HEK293 (cell line): ENCODE results near the gene DOK7.

ENCODE experiments used
- CTCF ChIA-PET: fragments of 350-600 bp; formaldehyde crosslinking; extraction: SDS; loops from one replicate; lab custom pipeline; 2021; ENCODE audit warnings: antibody characterized with exemption; lab: Yijun Ruan, JAX
- POLR2A ChIA-PET: fragments of 300-600 bp; formaldehyde crosslinking; extraction: SDS; loops from one replicate; lab custom pipeline; 2020; ENCODE audit warnings: antibody characterized with exemption, inconsistent platforms; lab: Yijun Ruan, JAX
- H3K27ac ChIP-seq: fragments of 200-500 bp; sonication (Bioruptor generic); 2 replicates; pipeline ENCODE4 v1.5.1; 2014; ENCODE audit warnings: low read depth, low read length, control low read depth, inconsistent platforms; ENCODE audit errors: extremely low read depth
- H3K36me3 ChIP-seq, 2 experiments: fragments of 200-500 bp in 1 of 2; sonication (Bioruptor generic) in 1 of 2; 1 replicate in 1 of 2; 2 replicates in 1 of 2; pipeline ENCODE4 v1.5.1; 2014 to 2017; ENCODE audit warnings: inconsistent platforms in 2 of 2, low read length in 2 of 2; ENCODE audit not compliant: control insufficient read depth in 2 of 2, insufficient read depth in 1 of 2
- H3K4me1 ChIP-seq: fragments of 200-500 bp; sonication (Bioruptor generic); 2 replicates; pipeline ENCODE4 v1.5.1; 2014; ENCODE audit warnings: mild to moderate bottlenecking, low read length, inconsistent platforms; ENCODE audit not compliant: control insufficient read depth, insufficient read depth
- H3K4me3 ChIP-seq: 2 replicates; pipeline ENCODE4 v1.5.1; 2011; ENCODE audit warnings: low read depth, mild to moderate bottlenecking, control low read depth, low read length, moderate library complexity
- H3K9me3 ChIP-seq: fragments of 200-500 bp; sonication (Bioruptor generic); 2 replicates; pipeline ENCODE4 v1.5.1; 2014; ENCODE audit warnings: low read depth, low read length, inconsistent platforms; ENCODE audit not compliant: control insufficient read depth, insufficient read depth
- EGR2 ChIP-seq: fragments of 450-650 bp; formaldehyde crosslinking; IDR thresholded peaks from 2 replicates; pipeline ENCODE4 v1.5.1; 2016; ENCODE audit warnings: low read depth, missing biosample characterization, missing genetic modification characterization
- GLI4 ChIP-seq: fragments of 450-650 bp; formaldehyde crosslinking; IDR thresholded peaks from 2 replicates; pipeline ENCODE4 v1.5.1; 2016; ENCODE audit warnings: missing biosample characterization, missing genetic modification characterization
- HOXC10 ChIP-seq: sonication (generic); formaldehyde crosslinking; IDR thresholded peaks from 2 replicates; pipeline ENCODE4 v1.8.1; 2023; ENCODE audit warnings: mild to moderate bottlenecking, missing genetic modification reagents
- KLF1 ChIP-seq: fragments of 450-650 bp; formaldehyde crosslinking; IDR thresholded peaks from 2 replicates; pipeline ENCODE4 v1.5.1; 2016; ENCODE audit warnings: missing biosample characterization, missing genetic modification characterization
- KLF16 ChIP-seq: fragments of 450-650 bp; formaldehyde crosslinking; IDR thresholded peaks from 2 replicates; pipeline ENCODE4 v1.5.1; 2017; ENCODE audit warnings: missing biosample characterization, missing genetic modification characterization
- MYNN ChIP-seq: fragments of 450-650 bp; formaldehyde crosslinking; IDR thresholded peaks from 2 replicates; pipeline ENCODE4 v1.5.1; 2016; ENCODE audit warnings: missing biosample characterization, missing genetic modification characterization, borderline replicate concordance
- SCRT2 ChIP-seq: fragments of 450-650 bp; formaldehyde crosslinking; IDR thresholded peaks from 2 replicates; pipeline ENCODE4 v1.5.1; 2016; ENCODE audit warnings: missing biosample characterization, missing genetic modification characterization
- SETDB1 ChIP-seq: IDR thresholded peaks from one replicate; pipeline ENCODE4 v1.6.1; 2017; ENCODE audit warnings: mild to moderate bottlenecking, low read length, moderate library complexity, mixed read lengths; ENCODE audit not compliant: insufficient read length
- ZFP37 ChIP-seq: fragments of 450-650 bp; formaldehyde crosslinking; IDR thresholded peaks from 2 replicates; pipeline ENCODE4 v1.5.1; 2016; ENCODE audit warnings: missing biosample characterization, missing genetic modification characterization
- ZNF10 ChIP-seq: fragments of 450-650 bp; formaldehyde crosslinking; IDR thresholded peaks from 2 replicates; pipeline ENCODE4 v1.5.1; 2017; ENCODE audit warnings: missing biosample characterization, missing genetic modification characterization
- ZNF169 ChIP-seq: fragments of 450-650 bp; formaldehyde crosslinking; IDR thresholded peaks from 2 replicates; pipeline ENCODE4 v1.5.1; 2016; ENCODE audit warnings: missing biosample characterization, missing genetic modification characterization
- ZNF19 ChIP-seq: fragments of 450-650 bp; formaldehyde crosslinking; IDR thresholded peaks from 2 replicates; pipeline ENCODE4; 2016; ENCODE audit warnings: missing biosample characterization, missing genetic modification characterization, low read depth
- ZNF223 ChIP-seq: fragments of 450-650 bp; formaldehyde crosslinking; IDR thresholded peaks from 2 replicates; pipeline ENCODE4 v1.5.1; 2016; ENCODE audit warnings: missing biosample characterization, missing genetic modification characterization
- ZNF24 ChIP-seq: fragments of 450-650 bp; formaldehyde crosslinking; IDR thresholded peaks from 2 replicates; pipeline ENCODE4 v1.5.1; 2016; ENCODE audit warnings: missing biosample characterization, missing genetic modification characterization
- ZNF560 ChIP-seq: fragments of 450-650 bp; formaldehyde crosslinking; IDR thresholded peaks from 2 replicates; pipeline ENCODE4 v1.5.1; 2017; ENCODE audit warnings: missing biosample characterization, missing genetic modification characterization, borderline replicate concordance
- ZNF580 ChIP-seq: fragments of 450-650 bp; formaldehyde crosslinking; IDR thresholded peaks from 2 replicates; pipeline ENCODE4 v1.5.1; 2016; ENCODE audit warnings: missing biosample characterization, missing genetic modification characterization
- ZNF626 ChIP-seq: fragments of 450-650 bp; sonication (Bioruptor Pico); formaldehyde crosslinking; IDR thresholded peaks from 2 replicates; pipeline ENCODE4 v1.5.1; 2018; ENCODE audit warnings: missing biosample characterization, missing genetic modification characterization, inconsistent platforms
- ZNF654 ChIP-seq: fragments of 450-650 bp; formaldehyde crosslinking; IDR thresholded peaks from 2 replicates; pipeline ENCODE4 v1.5.1; 2016; ENCODE audit warnings: low read depth, missing biosample characterization, missing genetic modification characterization
- ZNF670 ChIP-seq: fragments of 450-650 bp; formaldehyde crosslinking; IDR thresholded peaks from 2 replicates; pipeline ENCODE4 v1.5.1; 2016; ENCODE audit warnings: missing biosample characterization, missing genetic modification characterization, low read depth
- ZNF677 ChIP-seq: fragments of 450-650 bp; IDR thresholded peaks from 2 replicates; pipeline ENCODE4 v1.5.0; 2018; ENCODE audit warnings: missing biosample characterization, mild to moderate bottlenecking, missing genetic modification characterization, moderate library complexity
- ZNF747 ChIP-seq: fragments of 450-650 bp; formaldehyde crosslinking; IDR thresholded peaks from 2 replicates; pipeline ENCODE4 v1.5.1; 2016; ENCODE audit warnings: missing biosample characterization, missing genetic modification characterization
- ZSCAN5A ChIP-seq: fragments of 450-650 bp; formaldehyde crosslinking; IDR thresholded peaks from 2 replicates; pipeline ENCODE4 v1.5.1; 2016; ENCODE audit warnings: missing biosample characterization, missing genetic modification characterization
- TF ChIP-seq, protein P1 (sequence below): fragments of 450-650 bp; formaldehyde crosslinking; IDR thresholded peaks from 2 replicates; pipeline ENCODE4 v1.5.1; 2017; ENCODE audit warnings: missing biosample characterization, missing genetic modification characterization
- TF ChIP-seq, protein P2 (sequence below): fragments of 450-650 bp; formaldehyde crosslinking; IDR thresholded peaks from 2 replicates; pipeline ENCODE4 v1.5.1; 2017; ENCODE audit warnings: missing biosample characterization, missing genetic modification characterization

Gene DOK7

DNA sequence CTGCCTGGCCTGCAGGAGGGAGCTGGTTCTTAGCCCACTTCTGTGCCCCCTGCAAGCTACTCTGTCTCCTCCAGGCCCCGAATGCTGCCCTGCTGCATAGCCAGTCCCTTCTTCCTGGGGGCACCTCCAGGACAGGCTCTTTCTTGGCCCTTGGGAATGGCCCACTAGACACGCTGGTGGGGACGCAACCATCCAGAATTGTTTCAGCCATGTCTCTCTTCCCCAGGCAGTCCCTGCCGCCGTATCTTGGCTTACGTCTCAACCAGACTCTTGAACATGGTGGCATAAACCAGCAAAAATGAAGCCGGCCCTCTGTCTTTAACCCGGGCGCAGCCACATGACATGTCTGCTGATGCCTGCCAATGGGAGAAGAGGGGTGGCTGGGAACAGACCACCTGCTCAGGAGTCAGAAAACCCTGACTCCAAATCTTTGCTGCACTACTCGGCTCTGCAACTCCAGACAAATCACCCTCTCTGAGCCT, 60.1 kb downstream of the DOK7 start:
- no peak overlapping the region for H3K4me3 ChIP-seq
- TF ChIP-seq ZNF10, result no peak
- TF ChIP-seq, all 188 proteins: peak for 0
- Histone ChIP-seq H3K27ac (no peak overlapping the region), H3K36me3 (peaks cover 0 to 89% of the 10 kb centered on the region in 2 experiments; a peak in 1 of 3 replicates), H3K4me1 (no peaks in the 10 kb centered on the region), H3K9me3 (no peaks in the 10 kb centered on the region)
- ChIA-PET POLR2A (no interaction called here), CTCF (no interaction called here)

DNA sequence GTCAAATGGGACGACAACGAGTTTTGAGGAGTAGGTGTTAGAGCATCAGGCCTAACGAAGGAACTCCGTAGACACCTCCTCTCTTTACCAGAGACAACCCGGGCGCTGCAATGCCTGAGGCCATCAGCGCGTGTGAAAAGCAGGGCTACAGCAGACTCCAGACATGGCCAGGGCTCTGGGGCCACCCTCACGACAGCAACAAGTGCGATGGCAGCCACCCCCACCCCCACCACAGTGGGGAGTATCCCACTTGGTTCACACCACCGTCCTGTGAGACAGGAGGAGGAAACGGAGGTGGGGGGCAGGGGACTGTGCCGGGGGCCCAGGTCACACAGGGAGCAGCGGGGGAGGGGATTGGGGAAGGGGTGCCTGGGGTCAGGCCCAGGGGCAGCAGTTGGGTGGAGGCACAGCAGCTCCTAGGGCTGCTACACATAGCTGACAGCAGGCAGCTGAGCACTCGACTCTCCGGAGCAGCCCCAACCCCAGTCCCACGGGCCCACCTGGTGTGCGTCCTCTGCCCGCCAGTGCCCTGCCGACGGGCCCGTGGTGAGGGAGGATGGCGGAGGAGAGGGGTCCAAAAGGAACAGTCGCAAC, 60.6 kb downstream of the DOK7 start:
- no peak overlapping the region for H3K4me3 ChIP-seq
- no peaks in the 10 kb centered on the region for H3K9me3 ChIP-seq
- TF ChIP-seq ZNF654 (tag by site-specific recombination), result no peak
- TF ChIP-seq KLF1 (tag by site-specific recombination), result no peak
- TF ChIP-seq ZNF747 (tag by site-specific recombination), result no peak
- TF ChIP-seq SCRT2 (tag by site-specific recombination), result 0 out of 2 replicates have a peak, but pooled peaks have one; percentile 22
- no peak overlapping the region for H3K27ac ChIP-seq
- CTCF ChIA-PET, result no interaction called here
- POLR2A ChIA-PET, result no interaction called here
- peaks cover 0 to 91% of the 10 kb centered on the region in 2 experiments; a peak in 1 of 3 replicates for H3K36me3 ChIP-seq
- H3K4me1 ChIP-seq, result no peaks in the 10 kb centered on the region

DNA sequence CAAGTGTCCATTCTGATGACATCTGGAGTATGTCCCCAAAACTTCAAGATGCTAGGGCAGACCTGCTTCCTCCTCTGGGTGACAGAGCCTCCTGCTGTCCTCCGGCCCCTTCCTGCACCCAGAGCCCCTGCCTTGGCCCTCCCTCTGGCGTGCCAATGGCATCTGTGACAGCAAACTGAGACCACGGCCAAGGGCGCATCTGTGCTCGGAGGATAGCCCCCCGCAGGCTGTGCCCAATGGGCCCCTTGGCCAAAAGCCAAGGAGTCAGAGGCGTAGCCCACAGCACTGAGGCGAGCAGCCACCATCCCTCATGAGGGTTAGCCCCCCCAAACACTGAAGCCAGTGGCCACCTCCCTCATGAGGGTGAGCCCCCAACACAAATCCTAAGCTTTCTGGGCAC, 61.2 kb downstream of the DOK7 start:
- Histone ChIP-seq H3K4me3 (no peak overlapping the region), H3K4me1 (no peaks in the 10 kb centered on the region), H3K36me3 (peaks cover 0 to 89% of the 10 kb centered on the region in 2 experiments; a peak in 2 of 3 replicates), H3K27ac (no peak overlapping the region), H3K9me3 (no peaks in the 10 kb centered on the region)
- TF ChIP-seq ZNF670, result no peak
- TF ChIP-seq ZNF223 (tag by site-specific recombination), result no peak
- TF ChIP-seq ZNF626 (tag by site-specific recombination), result no peak
- no peak for TF ChIP-seq ZNF19 (tag by site-specific recombination)
- no peak for TF ChIP-seq ZFP37
- TF ChIP-seq KLF16 (tag by site-specific recombination), result no peak
- no peak for TF ChIP-seq ZNF580
- no peak for TF ChIP-seq ZNF24 (tag by site-specific recombination)
- TF ChIP-seq HOXC10 (CRISPR knock-in tag), result no peak
- TF ChIP-seq, protein P1, sequence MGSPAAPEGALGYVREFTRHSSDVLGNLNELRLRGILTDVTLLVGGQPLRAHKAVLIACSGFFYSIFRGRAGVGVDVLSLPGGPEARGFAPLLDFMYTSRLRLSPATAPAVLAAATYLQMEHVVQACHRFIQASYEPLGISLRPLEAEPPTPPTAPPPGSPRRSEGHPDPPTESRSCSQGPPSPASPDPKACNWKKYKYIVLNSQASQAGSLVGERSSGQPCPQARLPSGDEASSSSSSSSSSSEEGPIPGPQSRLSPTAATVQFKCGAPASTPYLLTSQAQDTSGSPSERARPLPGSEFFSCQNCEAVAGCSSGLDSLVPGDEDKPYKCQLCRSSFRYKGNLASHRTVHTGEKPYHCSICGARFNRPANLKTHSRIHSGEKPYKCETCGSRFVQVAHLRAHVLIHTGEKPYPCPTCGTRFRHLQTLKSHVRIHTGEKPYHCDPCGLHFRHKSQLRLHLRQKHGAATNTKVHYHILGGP (tag by site-specific recombination), result no peak
- TF ChIP-seq GLI4 (tag by site-specific recombination), result no peak
- TF ChIP-seq ZNF169 (tag by site-specific recombination), result no peak
- TF ChIP-seq ZSCAN5A (tag by site-specific recombination), result no peak
- no peak for TF ChIP-seq SETDB1
- TF ChIP-seq MYNN (tag by site-specific recombination), result no peak
- no peak for TF ChIP-seq EGR2 (tag by site-specific recombination)
- no peak for TF ChIP-seq ZNF677 (tag by site-specific recombination)
- TF ChIP-seq ZNF560, result no peak
- TF ChIP-seq, protein P2, sequence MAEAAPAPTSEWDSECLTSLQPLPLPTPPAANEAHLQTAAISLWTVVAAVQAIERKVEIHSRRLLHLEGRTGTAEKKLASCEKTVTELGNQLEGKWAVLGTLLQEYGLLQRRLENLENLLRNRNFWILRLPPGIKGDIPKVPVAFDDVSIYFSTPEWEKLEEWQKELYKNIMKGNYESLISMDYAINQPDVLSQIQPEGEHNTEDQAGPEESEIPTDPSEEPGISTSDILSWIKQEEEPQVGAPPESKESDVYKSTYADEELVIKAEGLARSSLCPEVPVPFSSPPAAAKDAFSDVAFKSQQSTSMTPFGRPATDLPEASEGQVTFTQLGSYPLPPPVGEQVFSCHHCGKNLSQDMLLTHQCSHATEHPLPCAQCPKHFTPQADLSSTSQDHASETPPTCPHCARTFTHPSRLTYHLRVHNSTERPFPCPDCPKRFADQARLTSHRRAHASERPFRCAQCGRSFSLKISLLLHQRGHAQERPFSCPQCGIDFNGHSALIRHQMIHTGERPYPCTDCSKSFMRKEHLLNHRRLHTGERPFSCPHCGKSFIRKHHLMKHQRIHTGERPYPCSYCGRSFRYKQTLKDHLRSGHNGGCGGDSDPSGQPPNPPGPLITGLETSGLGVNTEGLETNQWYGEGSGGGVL, result no peak
- ChIA-PET CTCF (no interaction called here), POLR2A (no interaction called here)
